ENCODE data around the gene WNT11.

The WNT11 gene

DNA sequence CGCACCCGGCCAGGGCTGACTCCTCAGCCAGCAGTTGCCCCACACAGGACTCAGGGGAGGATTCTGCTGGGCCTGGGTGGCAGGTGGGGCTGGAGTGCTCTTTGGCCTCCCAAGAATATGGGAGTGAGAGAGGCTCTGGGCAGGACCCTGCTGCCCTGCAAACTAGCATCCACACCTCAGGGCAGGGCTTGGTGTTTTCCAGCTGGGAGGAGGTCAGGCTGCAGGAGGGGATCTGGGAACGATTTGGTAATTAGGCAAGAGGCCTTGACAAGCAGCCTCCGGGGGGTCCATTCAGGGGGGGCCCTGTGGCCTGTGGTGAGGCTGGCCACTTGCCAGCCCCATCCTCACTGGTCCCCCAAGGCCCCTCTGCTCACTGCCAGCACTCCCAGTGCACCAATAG, 35.8 kb downstream of the WNT11 start:
- DNase-seq = no peak

DNA sequence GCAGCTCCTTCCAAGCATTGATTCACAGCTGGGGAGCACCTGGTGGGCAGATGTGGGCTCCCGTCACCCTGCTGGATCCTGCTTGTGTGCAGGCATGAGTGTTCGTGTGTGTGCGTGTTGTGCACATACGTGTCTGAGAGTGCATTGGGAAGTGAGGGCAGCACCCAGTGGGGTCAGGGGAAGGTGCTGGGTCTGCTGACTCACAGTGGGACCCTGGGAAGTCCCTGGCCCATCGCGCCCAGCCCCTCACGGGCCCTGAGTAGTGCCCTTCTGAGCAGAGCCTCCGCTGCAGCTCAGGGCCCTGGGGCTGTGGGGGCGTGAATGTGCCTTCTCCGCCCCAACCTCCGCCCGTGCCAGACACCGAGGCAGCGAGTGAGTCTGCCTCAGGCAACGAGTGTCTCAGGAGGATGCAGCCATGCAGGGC, 36.8 kb downstream of the WNT11 start:
- no peak for DNase-seq

DNA sequence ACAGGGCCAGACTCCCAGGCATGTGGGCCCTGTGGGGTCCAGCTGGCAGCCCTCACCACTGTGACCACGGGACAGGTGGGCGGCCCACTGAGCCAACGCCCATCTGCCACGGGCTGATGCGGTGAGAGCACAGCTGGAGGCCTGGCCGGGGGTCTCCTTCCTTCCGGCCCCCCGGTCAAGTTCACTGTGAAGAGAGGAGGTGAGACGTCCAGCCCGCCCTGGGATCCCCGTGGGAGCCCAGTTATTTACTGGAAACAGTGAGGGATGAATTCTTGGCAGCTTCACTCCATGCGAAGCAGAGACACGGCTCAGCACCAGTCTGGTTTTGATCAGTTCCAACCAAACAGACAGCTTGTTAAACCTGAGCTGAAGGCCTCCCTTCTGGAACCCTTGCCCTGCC, 38.7 kb downstream of the WNT11 start:
- DNase-seq = no peak

DNA sequence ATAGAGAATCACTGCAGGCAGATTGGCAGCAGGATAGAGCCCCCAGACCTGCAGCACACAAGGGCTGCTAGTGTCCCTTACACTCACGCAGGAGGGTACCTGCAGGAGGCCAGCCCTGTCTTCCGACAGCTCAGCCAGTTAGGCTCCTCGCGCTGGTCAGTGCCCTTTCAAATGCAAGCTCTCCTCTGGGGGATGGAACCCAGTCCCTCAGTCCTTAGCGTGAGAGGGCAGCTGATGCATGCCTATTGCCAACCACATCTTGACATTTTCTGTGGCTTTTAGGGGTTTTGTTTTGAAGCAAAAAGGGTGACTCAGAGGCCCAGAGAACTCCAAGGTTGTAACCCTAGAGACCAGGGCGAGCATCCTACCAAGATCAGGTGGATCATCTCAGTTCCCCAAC, 40.0 kb downstream of the WNT11 start:
- no peak for DNase-seq

DNA sequence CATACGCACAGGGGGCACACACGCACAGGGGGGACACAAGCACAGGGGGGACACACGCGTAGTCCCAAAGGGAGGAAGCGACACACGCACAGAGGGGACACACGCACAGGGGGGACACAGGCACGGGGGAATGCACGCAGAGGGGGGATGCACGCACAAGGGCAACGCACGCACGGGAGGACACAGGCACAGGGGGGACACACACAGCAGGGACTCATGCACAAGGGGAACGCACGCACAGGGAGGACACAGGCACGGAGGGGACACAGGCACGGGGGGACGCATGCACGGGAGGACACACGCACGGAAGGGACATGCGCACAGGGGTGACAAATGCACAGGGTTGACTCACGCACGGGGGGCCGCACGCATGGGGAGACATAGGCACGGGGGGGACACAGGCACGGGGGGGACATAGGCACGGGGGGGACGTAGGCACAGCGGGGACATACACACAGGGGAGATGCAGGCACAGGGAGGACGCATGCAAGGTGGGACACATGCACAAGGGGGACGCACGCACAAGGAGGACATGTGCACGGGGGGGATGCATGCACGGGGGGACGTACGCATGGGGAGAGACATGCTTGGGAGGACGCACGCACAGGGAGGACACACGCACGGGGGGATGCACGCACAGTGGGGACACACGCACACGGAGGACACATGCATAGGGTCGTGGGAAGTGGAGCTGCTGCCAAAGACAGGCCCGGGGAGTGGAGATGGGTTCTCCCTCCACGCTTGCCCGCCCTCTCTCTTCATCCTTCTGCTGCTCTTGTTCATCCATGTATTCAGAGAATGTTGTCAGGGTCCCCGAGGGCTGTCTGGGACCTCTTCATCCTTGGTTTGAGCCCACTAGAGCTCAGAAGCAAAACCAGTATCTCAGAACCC, 41.2 kb downstream of the WNT11 start:
- no peak for DNase-seq

DNA sequence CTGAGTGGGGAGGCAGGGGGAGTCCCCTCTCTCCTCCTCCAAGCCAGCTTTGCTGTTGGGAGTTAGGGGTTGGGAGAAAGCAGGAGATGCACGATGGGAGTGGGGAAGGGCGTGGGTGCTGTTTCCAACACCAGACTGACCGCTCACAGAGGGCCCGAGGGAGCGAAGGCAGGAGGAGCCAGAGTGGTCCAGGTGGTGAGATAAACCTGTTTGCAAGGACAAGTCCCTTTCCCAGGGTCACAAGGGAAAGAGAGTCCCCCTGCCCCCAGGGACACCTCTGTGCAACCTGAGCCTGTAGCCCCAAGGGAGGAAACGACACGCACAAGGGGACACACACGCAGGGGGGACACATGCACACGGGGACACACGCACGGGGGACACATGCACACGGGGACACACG, 42.2 kb downstream of the WNT11 start:
- no peak for DNase-seq

DNA sequence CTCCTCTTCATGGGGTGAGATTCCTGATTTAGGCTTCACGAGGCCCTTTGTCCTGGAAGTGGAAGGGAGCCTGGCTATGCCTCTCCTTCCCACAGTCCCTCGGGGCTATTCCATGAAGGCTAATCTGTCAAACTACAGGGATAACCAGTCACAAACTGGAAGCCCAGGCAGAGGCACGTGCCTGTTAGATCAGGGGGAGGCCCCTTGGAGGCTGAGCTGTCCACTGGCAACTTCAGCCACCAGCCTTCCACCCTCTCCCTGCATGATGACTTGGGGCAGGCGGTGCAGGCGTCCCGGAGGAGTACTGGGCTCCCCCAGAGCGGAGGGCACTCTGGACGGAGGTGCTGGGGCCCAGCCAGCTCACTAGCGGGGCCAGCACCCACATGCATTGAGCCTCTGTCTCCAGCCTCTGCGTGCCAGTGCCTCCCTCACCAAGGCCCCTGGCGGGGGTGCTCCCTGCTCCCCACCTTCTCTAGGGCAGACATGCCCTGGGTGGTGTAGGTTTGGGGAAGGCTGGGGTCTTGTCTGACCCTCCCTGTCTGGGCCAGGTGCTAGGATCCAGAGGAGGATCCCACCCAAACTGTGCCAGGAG, 42.9 kb downstream of the WNT11 start:
- no peak for DNase-seq

DNA sequence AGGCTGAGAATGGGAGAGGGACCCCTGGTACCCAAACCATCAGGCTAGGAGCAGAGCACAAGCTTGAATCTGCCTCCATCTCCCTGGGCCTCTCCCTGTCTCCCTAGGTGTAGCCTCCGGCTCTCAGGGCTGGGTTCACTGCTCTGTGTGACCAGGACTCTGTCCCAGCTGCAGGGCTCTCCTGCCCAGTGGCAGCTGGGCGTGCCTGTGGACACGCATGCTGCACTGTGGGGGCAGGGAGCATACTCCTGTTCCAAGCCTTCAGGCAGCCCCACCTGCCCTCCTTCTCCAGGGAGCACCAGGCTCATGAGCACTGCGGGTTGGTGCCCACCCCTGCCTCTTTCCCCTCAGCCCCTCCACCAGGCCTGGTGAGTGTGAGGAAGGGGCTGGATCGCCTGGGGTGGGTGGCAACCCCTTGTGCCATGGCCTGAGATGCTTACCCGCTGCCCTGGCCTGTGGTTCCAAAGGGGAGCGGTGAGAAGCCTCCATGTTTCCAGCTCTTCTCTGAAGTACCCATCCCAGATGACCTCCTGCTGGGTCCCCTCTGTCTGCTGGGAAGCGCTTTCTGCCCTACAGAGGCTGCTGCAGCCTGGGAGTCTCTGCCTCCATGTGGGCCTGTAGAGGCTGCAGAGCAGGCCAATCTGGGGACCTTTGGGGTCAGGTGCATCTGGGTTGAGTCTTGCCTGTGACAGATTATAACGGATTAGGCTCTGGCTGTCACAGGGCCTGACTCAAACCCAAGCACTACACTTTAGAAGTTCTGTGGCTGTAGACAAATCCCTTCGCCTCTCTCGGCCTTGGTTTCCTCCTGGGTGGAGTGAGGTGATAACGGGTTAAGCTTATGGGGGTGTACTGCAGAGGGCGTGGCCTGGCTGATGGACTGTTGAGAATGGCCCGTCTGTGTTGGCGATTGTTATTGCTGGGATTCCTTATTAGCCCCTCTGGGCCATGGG, 43.7 kb downstream of the WNT11 start:
- peak; percentile 78 for DNase-seq

DNA sequence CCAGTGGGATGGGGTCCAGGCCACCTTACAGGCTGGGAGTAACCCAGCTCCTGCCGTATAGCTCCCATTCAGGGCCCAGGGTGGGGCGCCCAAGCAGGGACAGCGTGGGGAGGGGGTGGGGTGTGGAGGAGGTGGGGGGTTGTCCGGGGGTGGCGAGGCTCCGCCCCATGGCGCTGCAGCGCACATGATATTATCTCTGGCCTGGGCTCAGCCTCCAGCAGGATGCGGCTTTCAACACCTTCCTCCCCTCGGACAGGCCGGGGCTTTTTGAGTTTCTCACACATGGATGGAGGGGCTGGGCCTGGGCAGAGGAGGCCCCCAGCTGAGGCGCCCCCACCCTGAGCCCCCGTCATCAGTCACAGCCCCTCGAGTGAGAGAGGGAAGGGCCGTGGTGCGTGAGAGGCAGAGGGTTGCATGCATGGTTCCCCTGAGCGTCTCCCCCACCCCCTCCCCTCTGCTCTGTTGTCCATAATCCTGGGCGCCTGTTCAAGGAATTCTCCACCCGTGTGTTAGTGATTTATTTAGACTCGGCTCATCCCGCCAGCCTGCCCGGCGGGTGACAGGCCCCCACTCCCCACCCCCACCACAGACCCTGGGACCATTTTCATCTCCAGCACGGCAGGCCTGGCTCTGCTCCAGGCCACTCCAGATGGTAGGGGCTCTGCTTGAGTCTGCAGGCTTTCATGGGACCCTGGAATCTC, 44.9 kb downstream of the WNT11 start:
- DNase-seq = peak; percentile 76

DNA sequence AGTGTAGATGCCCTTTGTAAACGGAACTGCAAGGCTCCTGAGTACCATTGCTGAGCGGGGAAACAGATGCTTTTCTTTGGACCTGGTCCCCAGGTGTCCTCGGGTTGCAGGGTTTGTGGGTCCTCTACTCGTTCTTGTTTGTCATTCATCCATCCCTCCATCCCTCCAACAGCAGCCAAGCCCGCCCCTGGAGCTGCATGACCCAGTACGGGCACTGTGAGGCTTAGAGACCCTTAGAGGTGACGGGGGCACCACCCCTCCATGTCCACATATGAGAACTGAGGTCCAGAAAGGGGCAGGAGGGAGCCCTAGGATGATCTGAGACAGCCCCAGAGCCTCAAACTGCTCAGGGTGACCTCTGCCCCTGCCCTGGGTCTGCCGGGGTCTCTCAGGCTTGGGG, 45.4 kb downstream of the WNT11 start:
- no peak for DNase-seq

DNA sequence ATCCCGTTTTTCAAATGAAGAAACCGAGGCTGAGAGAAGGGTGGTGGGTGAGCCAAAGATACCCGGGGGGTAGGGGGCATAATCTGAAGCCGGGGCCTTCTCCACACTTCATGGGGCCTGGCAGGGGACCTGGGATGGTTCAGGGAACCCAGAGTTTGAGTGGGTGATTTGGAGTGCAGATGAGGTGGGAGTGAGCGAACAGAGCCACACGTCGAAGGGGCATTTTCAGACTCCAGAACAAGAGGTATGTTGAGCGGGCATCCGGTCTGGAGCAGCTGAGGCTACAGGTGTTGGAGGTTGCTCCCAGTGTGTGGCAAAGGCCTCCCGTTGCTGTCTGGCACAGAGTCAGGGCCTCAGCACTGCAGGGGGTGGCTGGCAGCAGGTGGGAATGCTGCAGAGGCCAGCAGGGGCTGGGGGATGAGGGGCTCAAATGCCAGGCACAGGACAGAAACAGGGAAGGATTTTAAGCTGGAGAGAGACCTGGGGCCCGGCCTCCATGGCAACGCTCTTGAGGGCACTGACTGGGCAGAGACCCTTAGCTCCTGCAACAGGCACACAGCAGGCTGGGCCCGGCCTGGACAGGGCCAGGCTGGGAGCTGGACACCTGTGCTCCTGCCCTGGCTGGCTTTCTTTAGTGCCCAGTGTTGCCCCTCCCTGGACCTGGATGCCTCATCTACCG, 46.2 kb downstream of the WNT11 start:
- DNase-seq = no peak

DNA sequence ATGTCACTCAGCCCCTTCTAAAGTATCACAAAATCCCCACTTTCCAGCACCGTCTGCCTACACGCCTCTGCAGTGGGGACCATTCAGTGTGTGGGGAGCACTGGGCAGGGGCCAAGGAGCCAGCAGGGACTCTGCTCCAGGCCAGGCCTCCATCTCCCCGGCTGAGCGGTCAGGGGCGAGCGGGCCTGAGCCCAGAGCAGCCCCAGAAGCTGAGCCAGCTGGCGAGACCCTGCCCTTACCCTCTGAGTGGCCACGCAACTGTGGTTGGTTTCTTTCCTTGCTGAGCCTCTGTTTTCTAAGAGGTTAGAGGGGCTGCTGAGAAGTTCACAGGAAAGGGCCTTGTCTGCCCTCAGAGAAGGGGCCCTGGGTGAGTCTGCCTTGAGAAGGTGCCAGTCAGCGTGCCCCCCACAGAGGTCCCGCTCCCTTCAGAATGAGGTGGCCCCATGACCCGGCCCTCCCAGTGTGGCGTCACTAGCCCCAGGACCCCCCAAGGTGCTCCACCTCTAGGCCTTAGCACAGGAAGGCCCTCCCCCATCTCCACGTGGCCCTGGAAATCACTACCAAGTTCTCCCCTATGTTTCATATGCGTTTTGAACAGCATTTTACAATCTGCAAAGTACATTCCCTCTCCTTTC, 46.9 kb downstream of the WNT11 start:
- DNase-seq = no peak

DNA sequence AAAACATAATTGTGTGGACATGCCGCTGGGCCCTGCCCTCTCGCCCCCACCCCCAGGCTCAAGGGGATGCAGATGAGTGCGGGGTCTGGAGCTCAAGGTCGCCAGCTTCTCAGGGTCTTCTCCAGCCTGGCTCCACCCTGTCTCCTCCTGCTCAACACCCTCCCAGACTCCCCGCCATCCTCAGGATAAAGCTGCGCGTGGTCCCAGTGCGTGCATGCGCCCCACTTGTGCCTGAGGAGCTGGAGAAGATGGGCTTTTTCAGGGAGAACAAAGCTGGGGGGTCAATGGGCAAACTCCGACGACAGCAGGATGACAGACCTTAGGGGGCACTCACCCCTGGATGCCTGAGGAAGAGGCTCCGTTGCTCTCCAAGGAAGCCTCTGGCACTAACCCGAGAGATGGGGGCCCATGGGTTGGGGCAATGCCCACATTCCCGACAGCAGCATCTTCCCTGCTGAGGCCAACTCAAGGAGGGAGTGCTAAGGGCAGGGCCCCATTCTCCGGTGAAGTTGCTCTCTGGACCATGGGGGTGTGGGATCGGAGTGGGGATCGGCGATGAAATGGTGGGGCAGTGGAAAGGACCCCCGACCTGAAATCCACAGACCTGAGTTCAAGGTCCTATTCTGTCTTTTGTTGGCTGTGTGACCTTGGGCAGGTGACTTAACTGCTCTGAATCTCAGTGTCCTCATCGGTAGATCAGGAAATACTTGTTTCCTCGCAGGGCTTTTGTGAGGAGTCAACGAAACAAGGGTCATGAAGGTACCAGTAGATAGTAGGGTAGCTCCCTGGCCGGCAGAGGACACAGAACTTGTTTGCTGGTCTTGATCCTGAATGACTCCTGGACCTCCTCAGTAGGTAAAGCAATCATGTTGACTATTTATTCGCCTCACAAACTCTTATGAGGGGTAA, 47.7 kb downstream of the WNT11 start:
- no peak for DNase-seq

DNA sequence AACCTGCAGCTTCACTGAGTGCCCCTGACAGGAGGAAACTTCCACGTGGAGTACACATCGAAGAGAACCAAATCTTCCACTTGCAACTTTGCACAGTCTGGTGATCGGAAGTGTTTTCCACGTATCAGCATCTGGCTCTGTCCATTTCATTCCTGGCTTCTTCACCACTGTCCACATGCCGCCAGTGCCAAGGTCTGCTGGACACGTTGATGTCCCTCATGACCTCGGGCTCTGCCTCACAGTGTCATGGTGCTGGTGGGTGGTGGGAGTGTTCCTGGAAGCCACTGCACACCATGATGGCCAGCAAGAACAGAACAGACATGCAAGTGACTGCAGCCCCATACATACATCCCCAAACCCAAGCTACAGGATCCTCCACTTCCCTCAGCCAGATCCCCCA, 48.4 kb downstream of the WNT11 start:
- DNase-seq = no peak

DNA sequence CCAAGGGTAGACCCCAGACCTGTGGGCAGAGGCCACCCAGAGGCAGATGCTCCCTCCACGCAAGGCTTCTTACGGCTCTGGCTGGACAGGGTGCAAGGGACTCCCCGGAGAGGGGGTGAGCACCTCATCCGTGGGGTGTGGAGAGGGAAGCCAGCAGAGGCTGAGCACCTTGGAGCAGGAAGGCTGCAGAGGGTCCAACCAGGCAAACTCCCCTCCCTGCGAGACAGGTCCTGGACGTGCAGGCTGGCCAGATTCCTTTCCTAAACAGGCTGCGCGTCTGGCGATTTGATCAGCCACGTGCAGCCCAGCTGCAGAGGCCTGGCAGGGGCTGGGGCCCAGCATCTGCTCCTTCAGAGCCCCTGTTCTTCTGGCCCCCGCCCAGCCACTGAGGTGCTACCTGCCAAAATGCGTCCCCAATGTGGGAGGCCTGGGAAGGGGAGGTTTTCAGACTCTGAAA, 49.3 kb downstream of the WNT11 start:
- DNase-seq = no peak

DNA sequence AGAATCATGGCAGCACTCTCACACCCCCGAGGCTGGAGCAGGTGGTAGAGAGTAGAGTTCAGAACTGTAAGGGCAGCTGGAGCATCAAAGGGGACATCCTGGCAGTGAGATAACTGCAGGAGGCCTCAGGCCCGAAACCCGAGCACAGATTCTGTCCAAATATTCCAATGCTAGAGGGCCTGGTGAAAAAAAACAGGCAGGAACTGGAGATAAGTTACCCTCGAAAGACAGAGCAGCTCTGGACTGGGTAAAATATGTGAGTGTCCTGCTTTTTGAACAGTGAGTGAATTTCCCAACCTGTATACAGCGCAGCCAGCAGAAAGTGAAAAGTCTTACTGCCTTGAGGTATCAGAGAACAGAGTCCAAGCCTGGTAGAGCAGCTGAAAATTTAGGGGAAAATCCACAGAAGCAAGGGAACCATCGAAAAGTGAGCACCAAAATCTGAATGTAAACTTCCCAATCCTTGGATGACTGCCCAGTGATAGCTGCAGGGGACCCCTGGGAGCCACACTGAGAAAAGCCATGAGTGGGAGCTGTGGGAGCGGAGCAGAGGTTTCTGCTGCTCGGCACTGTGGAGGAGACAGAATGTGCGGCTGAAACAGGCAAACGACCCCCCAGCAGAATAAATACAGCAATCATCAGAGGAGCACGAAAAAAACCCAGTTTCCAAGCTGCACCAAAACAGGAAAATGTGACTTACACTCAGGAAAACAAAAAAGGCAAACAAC, 50.6 kb downstream of the WNT11 start:
- DNase-seq = no peak

DNA sequence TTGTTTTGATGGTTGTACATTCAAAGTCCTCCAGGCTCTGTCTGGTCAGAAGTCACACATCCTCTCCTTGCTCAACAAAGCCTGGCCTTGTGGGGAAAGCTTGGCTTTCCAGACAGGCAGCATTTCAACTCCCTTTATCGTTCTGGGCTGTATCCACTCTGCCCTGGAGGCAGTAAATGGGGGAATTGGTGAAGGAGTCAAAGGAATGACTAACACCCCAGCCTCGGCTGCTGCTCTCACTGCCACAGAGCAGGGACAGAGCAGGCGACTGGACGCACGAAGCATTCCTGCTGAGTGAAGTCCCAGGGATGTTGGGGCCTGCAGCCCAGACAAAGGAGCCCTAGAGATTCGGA, 52.8 kb downstream of the WNT11 start:
- no peak for DNase-seq

DNA sequence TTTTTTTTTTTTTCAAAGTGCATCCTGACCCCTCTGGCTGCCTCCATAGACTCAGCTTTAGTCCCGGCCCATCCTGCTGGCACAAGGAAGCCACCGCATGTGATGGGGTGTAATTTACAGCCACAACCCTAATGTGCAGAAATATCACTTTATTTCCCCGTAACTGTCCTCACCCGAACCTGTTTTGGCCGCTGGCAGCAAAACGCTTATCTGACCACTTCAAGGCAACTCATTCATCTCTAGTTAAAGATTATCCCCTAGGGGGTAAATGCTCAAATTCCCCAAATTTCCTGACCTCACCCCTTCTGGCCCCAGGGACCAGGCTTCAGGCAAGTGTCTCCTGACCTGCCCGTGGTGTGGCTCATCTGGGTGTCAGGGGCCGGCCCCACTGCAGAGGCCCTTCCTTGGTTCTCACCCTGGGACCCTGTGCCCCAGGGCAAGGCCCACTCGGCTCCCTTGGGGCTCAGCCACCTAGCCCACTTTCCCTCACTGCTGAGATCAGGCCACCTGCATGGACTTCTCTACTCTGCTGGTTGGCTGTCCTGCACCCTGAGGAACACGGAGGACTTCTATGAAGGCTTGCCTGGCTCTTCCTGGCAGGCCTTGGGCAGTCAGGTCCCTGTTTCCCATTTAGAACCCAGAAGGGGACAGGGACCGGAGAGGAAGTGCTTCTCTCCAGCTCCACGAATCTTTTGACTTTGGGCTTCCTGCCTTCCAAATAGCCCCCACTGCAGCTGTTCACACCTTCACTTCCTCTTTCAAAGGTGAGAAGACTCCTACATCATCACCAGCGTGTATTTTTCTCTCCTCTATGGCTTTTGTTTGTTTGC, 53.3 kb downstream of the WNT11 start:
- DNase-seq = no peak

DNA sequence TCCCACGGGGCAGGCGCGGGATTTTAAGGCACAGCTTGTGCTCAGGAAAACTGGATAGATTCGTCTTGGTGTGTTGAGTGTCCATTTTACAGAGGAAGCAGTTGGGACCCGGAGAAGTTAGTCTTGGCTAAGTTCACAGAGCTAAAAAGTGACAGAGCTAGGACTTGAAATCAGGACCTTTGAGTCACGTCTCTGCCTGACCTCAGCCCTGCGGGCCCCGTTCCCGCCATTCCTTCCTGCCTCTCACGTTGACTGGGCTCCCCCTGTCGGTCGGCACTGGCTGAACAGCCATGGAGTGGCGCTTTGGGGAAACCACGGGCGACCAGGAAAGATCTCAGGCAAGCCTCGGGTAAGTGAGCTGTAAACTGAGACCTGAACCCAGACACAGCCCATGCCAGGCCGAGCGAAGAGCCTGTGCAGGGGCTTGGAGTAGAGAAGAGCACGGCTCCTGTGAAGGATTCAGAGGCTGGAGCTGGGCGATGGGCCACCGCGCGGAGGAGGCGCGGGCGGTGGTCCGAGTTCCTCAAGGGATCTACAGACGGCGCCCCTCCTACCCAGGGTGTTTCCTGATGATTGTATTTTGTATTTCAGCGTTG, 54.1 kb downstream of the WNT11 start:
- DNase-seq = no peak
